Astrocyte (in vitro differentiated cells and primary cell): ENCODE data around the gene DNAJB6. TPM values are rescaled to one million over a fixed set of nuclear protein-coding genes. Genes with fewer than 3 reads are reported as not detected.

Experiments used
- DNase-seq: peaks from one replicate; pipeline ENCODE4 v3.0.0-alpha.2; 2010; ENCODE audit warnings: low read depth
- FAIRE-seq: peaks from 2 replicates; lab custom pipeline; 2011; peaks lifted over from hg19 to GRCh38; lab: Jason Lieb, UNC
- H2AFZ ChIP-seq: 2 replicates; pipeline ENCODE4 v1.6.0; 2012; ENCODE audit warnings: low read depth, low read length, inconsistent platforms
- H3K27ac ChIP-seq: 2 replicates; pipeline ENCODE4 v1.5.1; 2011; ENCODE audit warnings: low read depth, low read length, inconsistent platforms
- H3K27me3 ChIP-seq: 2 replicates; pipeline ENCODE4 v1.6.0; 2011; ENCODE audit warnings: low read length, inconsistent platforms; ENCODE audit not compliant: insufficient read depth
- H3K36me3 ChIP-seq: 2 replicates; pipeline ENCODE4 v1.5.1; 2011; ENCODE audit warnings: low read length, inconsistent platforms; ENCODE audit not compliant: insufficient read depth
- H3K4me1 ChIP-seq: 2 replicates; pipeline ENCODE4 v1.5.1; 2011; ENCODE audit warnings: low read length, inconsistent platforms; ENCODE audit not compliant: insufficient read depth
- H3K4me2 ChIP-seq: 2 replicates; pipeline ENCODE4 v1.6.0; 2012; ENCODE audit warnings: low read length, inconsistent platforms
- H3K4me3 ChIP-seq: 2 replicates; pipeline ENCODE4 v1.5.1; 2011; ENCODE audit warnings: low read depth, mild to moderate bottlenecking, low read length, inconsistent platforms; ENCODE audit not compliant: insufficient read depth
- H3K79me2 ChIP-seq: 2 replicates; pipeline ENCODE4 v1.6.0; 2012; ENCODE audit warnings: mild to moderate bottlenecking, low read length, inconsistent platforms; ENCODE audit not compliant: insufficient read depth
- H3K9ac ChIP-seq: 2 replicates; pipeline ENCODE4 v1.6.0; 2012; ENCODE audit warnings: mild to moderate bottlenecking, low read length, inconsistent platforms
- H3K9me3 ChIP-seq: 2 replicates; pipeline ENCODE4 v1.5.1; 2012; ENCODE audit warnings: low read depth, mild to moderate bottlenecking, low read length, inconsistent platforms; ENCODE audit not compliant: insufficient read depth
- H4K20me1 ChIP-seq: 2 replicates; pipeline ENCODE4 v1.6.0; 2012; ENCODE audit warnings: low read length, inconsistent platforms; ENCODE audit not compliant: insufficient read depth
- H3K27ac Mint-ChIP-seq: one replicate; pipeline ENCODE4 v1.8.0; 2021; ENCODE audit warnings: mild to moderate bottlenecking, mixed read lengths; ENCODE audit not compliant: unreplicated experiment
- H3K27me3 Mint-ChIP-seq: one replicate; pipeline ENCODE4 v1.8.0; 2021; ENCODE audit warnings: low read depth, mixed read lengths; ENCODE audit not compliant: unreplicated experiment
- H3K36me3 Mint-ChIP-seq: one replicate; pipeline ENCODE4 v1.8.0; 2021; ENCODE audit warnings: low read depth, mixed read lengths; ENCODE audit not compliant: unreplicated experiment
- H3K4me1 Mint-ChIP-seq: one replicate; pipeline ENCODE4 v1.8.0; 2021; ENCODE audit warnings: low read depth, mixed read lengths; ENCODE audit not compliant: unreplicated experiment
- H3K4me3 Mint-ChIP-seq: one replicate; pipeline ENCODE4 v1.8.0; 2021; ENCODE audit warnings: mild to moderate bottlenecking, moderate library complexity, mixed read lengths; ENCODE audit not compliant: unreplicated experiment
- H3K9me3 Mint-ChIP-seq: one replicate; pipeline ENCODE4 v1.8.0; 2021; ENCODE audit warnings: mild to moderate bottlenecking, mixed read lengths; ENCODE audit not compliant: unreplicated experiment
- EZH2 ChIP-seq: IDR thresholded peaks from 2 replicates; pipeline ENCODE4 v1.6.1; 2012; ENCODE audit warnings: mild to moderate bottlenecking, low read length, inconsistent platforms; ENCODE audit not compliant: insufficient read depth
- total RNA-seq: library from RNA; stranded (reverse); gene quantifications from 2 replicates; pipeline ENCODE4 v1.2.1, GENCODE V29; 2021
- TF ChIP-seq, protein P1 (sequence below): IDR thresholded peaks from 2 replicates; pipeline ENCODE4 v1.5.1; 2011; ENCODE audit warnings: low read depth, mild to moderate bottlenecking, inconsistent platforms, low read length, moderate library complexity; ENCODE audit not compliant: insufficient read depth

DNAJB6 gene
- total RNA-seq, 1 donor from 2014 or later: 179 TPM

DNA sequence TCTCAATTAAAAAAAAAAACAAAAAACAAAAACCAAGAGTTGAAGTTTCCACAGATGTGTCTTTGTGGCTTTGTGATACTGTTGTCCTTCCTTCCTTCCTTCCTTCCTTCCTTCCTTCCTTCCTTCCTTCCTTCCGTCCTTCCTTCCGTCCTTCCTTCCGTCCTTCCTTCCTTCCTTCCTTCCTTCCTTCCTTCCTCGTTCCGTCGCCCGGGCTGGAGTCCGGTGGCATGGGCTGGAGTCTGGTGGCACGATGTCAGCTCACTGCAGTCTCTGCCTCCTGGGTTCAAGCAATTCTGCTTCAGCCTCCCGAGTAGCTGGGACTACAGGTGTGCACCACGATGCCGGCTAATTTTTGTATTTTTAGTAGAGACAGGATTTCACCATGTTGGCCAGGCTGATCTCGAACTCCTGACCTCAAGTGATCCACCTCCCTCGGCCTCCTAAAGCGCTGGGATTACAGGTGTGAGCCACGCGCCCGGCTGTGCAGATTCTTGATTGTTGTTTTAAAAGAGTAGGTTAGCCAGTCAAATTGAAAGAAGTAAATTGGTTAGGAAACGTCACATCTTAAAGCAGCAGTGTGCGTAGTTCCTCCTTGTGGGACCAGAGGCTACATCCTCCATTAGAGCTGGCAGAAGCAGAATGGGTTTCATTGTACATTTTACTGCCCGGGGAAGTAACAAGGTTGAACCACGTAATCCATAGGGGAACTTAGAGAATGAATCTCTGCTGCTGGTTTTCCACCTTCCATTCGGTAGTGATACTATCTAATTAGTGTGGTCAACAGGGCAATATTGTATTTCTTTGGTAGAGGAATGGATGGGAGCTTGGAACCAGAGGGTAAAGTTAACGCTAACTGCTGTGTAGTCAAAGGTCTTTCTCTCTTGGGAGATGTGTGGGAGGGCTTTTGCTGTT, 20.6 kb downstream of the DNAJB6 start:
- Histone ChIP-seq H3K27me3 (no peaks in the 10 kb centered on the region), H3K9ac (no peak overlapping the region), H3K4me1 (peaks cover 25% of the 10 kb centered on the region), H3K79me2 (peaks cover 100% of the 10 kb centered on the region), H2AFZ (no peak overlapping the region), H3K4me3 (no peak overlapping the region), H3K36me3 (peaks cover 27% of the 10 kb centered on the region), H3K9me3 (no peaks in the 10 kb centered on the region), H3K4me2 (no peak overlapping the region), H4K20me1 (peaks cover 100% of the 10 kb centered on the region), H3K27ac (no peak overlapping the region)
- Mint-ChIP-seq H3K9me3 (no peaks in the 10 kb centered on the region), H3K36me3 (peaks cover 15% of the 10 kb centered on the region), H3K27me3 (no peaks in the 10 kb centered on the region), H3K4me1 (peaks cover 53% of the 10 kb centered on the region), H3K27ac (peak overlapping the region; percentile 20), H3K4me3 (no peak overlapping the region)
- no peak for DNase-seq
- FAIRE-seq: no peak
- TF ChIP-seq, protein P1, sequence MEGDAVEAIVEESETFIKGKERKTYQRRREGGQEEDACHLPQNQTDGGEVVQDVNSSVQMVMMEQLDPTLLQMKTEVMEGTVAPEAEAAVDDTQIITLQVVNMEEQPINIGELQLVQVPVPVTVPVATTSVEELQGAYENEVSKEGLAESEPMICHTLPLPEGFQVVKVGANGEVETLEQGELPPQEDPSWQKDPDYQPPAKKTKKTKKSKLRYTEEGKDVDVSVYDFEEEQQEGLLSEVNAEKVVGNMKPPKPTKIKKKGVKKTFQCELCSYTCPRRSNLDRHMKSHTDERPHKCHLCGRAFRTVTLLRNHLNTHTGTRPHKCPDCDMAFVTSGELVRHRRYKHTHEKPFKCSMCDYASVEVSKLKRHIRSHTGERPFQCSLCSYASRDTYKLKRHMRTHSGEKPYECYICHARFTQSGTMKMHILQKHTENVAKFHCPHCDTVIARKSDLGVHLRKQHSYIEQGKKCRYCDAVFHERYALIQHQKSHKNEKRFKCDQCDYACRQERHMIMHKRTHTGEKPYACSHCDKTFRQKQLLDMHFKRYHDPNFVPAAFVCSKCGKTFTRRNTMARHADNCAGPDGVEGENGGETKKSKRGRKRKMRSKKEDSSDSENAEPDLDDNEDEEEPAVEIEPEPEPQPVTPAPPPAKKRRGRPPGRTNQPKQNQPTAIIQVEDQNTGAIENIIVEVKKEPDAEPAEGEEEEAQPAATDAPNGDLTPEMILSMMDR: no peak
- TF ChIP-seq EZH2: no peak

DNA sequence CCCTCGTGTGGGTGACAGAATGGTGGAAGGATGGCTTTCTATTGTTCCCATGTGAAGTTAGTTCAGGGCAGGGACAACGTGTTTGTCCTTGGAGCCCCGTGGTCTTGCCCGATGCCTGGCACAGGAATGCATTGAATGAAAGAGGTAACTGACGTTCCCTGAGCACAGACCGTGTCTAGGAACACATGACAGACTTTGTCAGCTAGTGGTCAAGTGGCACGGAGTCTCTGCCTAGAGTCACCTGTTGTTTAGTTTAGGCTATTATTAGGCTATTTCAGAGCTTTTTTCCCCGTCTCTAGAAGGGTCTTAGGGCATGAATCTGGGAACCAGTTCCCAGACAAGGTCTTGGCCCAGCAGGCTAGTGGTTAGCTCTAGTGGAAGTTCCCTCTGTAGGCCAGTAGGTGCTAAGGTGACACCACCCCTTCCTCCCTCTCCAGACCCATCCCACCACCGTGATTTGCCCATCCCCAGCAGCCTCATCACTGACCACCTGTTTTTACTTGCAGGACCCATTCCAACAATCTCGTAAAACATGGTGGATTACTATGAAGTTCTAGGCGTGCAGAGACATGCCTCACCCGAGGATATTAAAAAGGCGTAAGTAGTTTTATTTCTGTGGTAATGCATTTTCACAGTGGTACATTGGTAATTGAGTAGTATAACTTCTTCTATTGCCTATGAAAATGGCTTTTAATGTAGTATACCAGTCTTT, 21.4 kb downstream of the DNAJB6 start:
- peak overlapping the region; percentile 20 for H3K27ac Mint-ChIP-seq

More for the DNA sequence above, 21.4 kb downstream of the DNAJB6 start:
- Mint-ChIP-seq H3K9me3 (no peaks in the 10 kb centered on the region), H3K4me1 (peaks cover 51% of the 10 kb centered on the region), H3K4me3 (no peak overlapping the region), H3K36me3 (peaks cover 21% of the 10 kb centered on the region), H3K27me3 (no peaks in the 10 kb centered on the region)
- Histone ChIP-seq H3K9ac (no peak overlapping the region), H3K27ac (no peak overlapping the region), H4K20me1 (peaks cover 100% of the 10 kb centered on the region), H2AFZ (no peak overlapping the region), H3K4me3 (no peak overlapping the region), H3K79me2 (peaks cover 100% of the 10 kb centered on the region), H3K4me1 (peaks cover 22% of the 10 kb centered on the region), H3K27me3 (no peaks in the 10 kb centered on the region), H3K4me2 (no peak overlapping the region), H3K9me3 (no peaks in the 10 kb centered on the region), H3K36me3 (peaks cover 29% of the 10 kb centered on the region)
- DNase-seq (no peak), FAIRE-seq (no peak)
- TF ChIP-seq EZH2: no peak
- TF ChIP-seq, protein P1: no peak
